Measurements from ENCODE around the gene MPP1.

MPP1 gene

GRCh38 chrX:154812341-154813101 is 7.2 kb upstream of the MPP1 start:
- DNase-seq (ENCODE audit: low read depth): no peak

GRCh38 chrX:154809939-154810665 is 4.8 kb upstream of the MPP1 start:
- DNase-seq (ENCODE audit: low read depth): no peak

- no peak for DNase-seq (ENCODE audit: low read depth)
Measured at GRCh38 chrX:154806837-154807501, 1.7 kb upstream of the MPP1 start.

- peak; percentile 63 for DNase-seq (ENCODE audit: low read depth)
Measured at GRCh38 chrX:154805696-154806091, 409 bp upstream of the MPP1 start.

- DNase-seq (ENCODE audit: low read depth): no peak
Measured at GRCh38 chrX:154804261-154804956, 876 bp downstream of the MPP1 start.

GRCh38 chrX:154802947-154803346 is 2.3 kb downstream of the MPP1 start:
- no peak for DNase-seq (ENCODE audit: low read depth)

GRCh38 chrX:154800478-154801210 is 4.6 kb downstream of the MPP1 start:
- no peak for DNase-seq (ENCODE audit: low read depth)

GRCh38 chrX:154799556-154800348 is 5.5 kb downstream of the MPP1 start:
- peak; percentile 2 for DNase-seq (ENCODE audit: low read depth)

GRCh38 chrX:154797006-154797405 is 8.3 kb downstream of the MPP1 start:
- no peak for DNase-seq (ENCODE audit: low read depth)

- no peak for DNase-seq (ENCODE audit: low read depth)
Measured at GRCh38 chrX:154795016-154795415, 10.3 kb downstream of the MPP1 start.

GRCh38 chrX:154793084-154793795 is 12.0 kb downstream of the MPP1 start:
- no peak for DNase-seq (ENCODE audit: low read depth)

GRCh38 chrX:154791939-154792338 is 13.3 kb downstream of the MPP1 start:
- DNase-seq (ENCODE audit: low read depth): no peak

GRCh38 chrX:154791467-154791866 is 13.8 kb downstream of the MPP1 start:
- no peak for DNase-seq (ENCODE audit: low read depth)

GRCh38 chrX:154785716-154786115 is 19.6 kb downstream of the MPP1 start:
- DNase-seq (ENCODE audit: low read depth): no peak

- DNase-seq (ENCODE audit: low read depth): no peak
Measured at GRCh38 chrX:154784149-154784995, 20.9 kb downstream of the MPP1 start.

GRCh38 chrX:154780968-154781367 is 24.3 kb downstream of the MPP1 start:
- DNase-seq (ENCODE audit: low read depth): no peak

- DNase-seq (ENCODE audit: low read depth): peak; percentile 52
Measured at GRCh38 chrX:154779261-154779660, 26.0 kb downstream of the MPP1 start.

- no peak for DNase-seq (ENCODE audit: low read depth)
Measured at GRCh38 chrX:154776753-154777152, 28.5 kb downstream of the MPP1 start.
